Trophoblast cell (in vitro differentiated cells and primary cell): Measurements from ENCODE around the gene CFAP46.
"Not testable (repeated sequence)": the region's sequence is repeated elsewhere in the genome, so short reads cannot be mapped to it uniquely, and the experiment has no call there.

Experiments used
- DNase-seq, 2 donors: peaks; one replicate each; pipeline ENCODE4 v3.0.0-alpha.2; 2016
- H2AFZ ChIP-seq: 2 replicates; pipeline ENCODE4 v1.6.1; 2013; ENCODE audit warnings: low read length, moderate library complexity, mild to moderate bottlenecking; ENCODE audit not compliant: insufficient read depth, poor library complexity
- H2AK5ac ChIP-seq: 2 replicates; pipeline ENCODE4 v1.6.1; 2013; ENCODE audit warnings: mild to moderate bottlenecking, low read length
- H2BK120ac ChIP-seq: 2 replicates; pipeline ENCODE4 v1.6.1; 2013; ENCODE audit warnings: low read length, mild to moderate bottlenecking, moderate library complexity; ENCODE audit not compliant: insufficient read depth, poor library complexity
- H2BK12ac ChIP-seq: 2 replicates; pipeline ENCODE4 v1.6.1; 2013; ENCODE audit warnings: mild to moderate bottlenecking, low read length, moderate library complexity
- H2BK5ac ChIP-seq: 2 replicates; pipeline ENCODE4 v1.6.1; 2013; ENCODE audit warnings: low read length, low read depth, moderate library complexity, mild to moderate bottlenecking; ENCODE audit not compliant: poor library complexity
- H3K14ac ChIP-seq: 2 replicates; pipeline ENCODE4 v1.6.1; 2013; ENCODE audit warnings: mild to moderate bottlenecking, low read length
- H3K18ac ChIP-seq: 2 replicates; pipeline ENCODE4 v1.6.1; 2013; ENCODE audit warnings: mild to moderate bottlenecking, low read length
- H3K23ac ChIP-seq: 2 replicates; pipeline ENCODE4 v1.6.1; 2013; ENCODE audit warnings: low read length
- H3K27ac ChIP-seq: 2 replicates; pipeline ENCODE4 v1.5.1; 2013; ENCODE audit warnings: low read depth, mild to moderate bottlenecking, inconsistent platforms, low read length, moderate library complexity
- H3K27me3 ChIP-seq: 2 replicates; pipeline ENCODE4 v1.6.1; 2013; ENCODE audit warnings: inconsistent platforms, mild to moderate bottlenecking, low read length, moderate library complexity; ENCODE audit not compliant: insufficient read depth
- H3K36me3 ChIP-seq, 2 experiments: 1 replicate in 1 of 2; 2 replicates in 1 of 2; pipeline ENCODE4 v1.6.1; 2013; ENCODE audit warnings: low read length in 2 of 2, mild to moderate bottlenecking in 2 of 2, moderate library complexity in 1 of 2; ENCODE audit not compliant: insufficient read depth in 2 of 2, control insufficient read depth in 1 of 2
- H3K4ac ChIP-seq: 2 replicates; pipeline ENCODE4 v1.6.1; 2013; ENCODE audit warnings: low read depth, mild to moderate bottlenecking, low read length, moderate library complexity
- H3K4me1 ChIP-seq, 2 experiments: 1 replicate in 1 of 2; 2 replicates in 1 of 2; pipeline ENCODE4 v1.6.1; 2013; ENCODE audit warnings: low read length in 2 of 2, mild to moderate bottlenecking in 2 of 2, moderate library complexity in 1 of 2; ENCODE audit not compliant: insufficient read depth in 2 of 2, control insufficient read depth in 1 of 2
- H3K4me2 ChIP-seq: 2 replicates; pipeline ENCODE4 v1.6.1; 2013; ENCODE audit warnings: inconsistent platforms, mild to moderate bottlenecking, low read length, moderate library complexity
- H3K4me3 ChIP-seq: 2 replicates; pipeline ENCODE4 v1.5.1; 2013; ENCODE audit warnings: mild to moderate bottlenecking, low read depth, low read length, inconsistent platforms
- H3K79me1 ChIP-seq: one replicate; pipeline ENCODE4 v1.6.1; 2013; ENCODE audit warnings: low read length
- H3K79me2 ChIP-seq: 2 replicates; pipeline ENCODE4 v1.6.1; 2013; ENCODE audit warnings: low read length, mild to moderate bottlenecking; ENCODE audit not compliant: control insufficient read depth, insufficient read depth, poor library complexity
- H3K9ac ChIP-seq: 2 replicates; pipeline ENCODE4 v1.6.1; 2013; ENCODE audit warnings: mild to moderate bottlenecking, low read length
- H3K9me3 ChIP-seq: 2 replicates; pipeline ENCODE4 v1.6.1; 2013; ENCODE audit warnings: low read depth, mild to moderate bottlenecking, control low read depth, inconsistent platforms, low read length; ENCODE audit not compliant: insufficient read depth
- H4K12ac ChIP-seq: 2 replicates; pipeline ENCODE4 v1.6.1; 2013; ENCODE audit warnings: low read depth, mild to moderate bottlenecking, low read length, moderate library complexity
- H4K8ac ChIP-seq: 2 replicates; pipeline ENCODE4 v1.6.1; 2013; ENCODE audit warnings: low read depth, mild to moderate bottlenecking, low read length, moderate library complexity
- H4K91ac ChIP-seq: one replicate; pipeline ENCODE4 v1.6.1; 2013; ENCODE audit warnings: low read depth, mild to moderate bottlenecking, low read length, moderate library complexity
- WGBS: extraction: QIAGEN DNeasy Blood & Tissue Kit; methylation state at CpG from one replicate; pipeline ENCODE4 v1.1.7; 2013; ENCODE audit warnings: missing lambda C conversion rate; ENCODE audit not compliant: insufficient read length, insufficient coverage; ENCODE audit errors: extremely low coverage; 5-methylcytosine and 5-hydroxymethylcytosine counted together

Gene CFAP46

GRCh38 chr10:132898391-132899053 is 43.8 kb downstream of the CFAP46 start:
- no CpG with 5 or more reads among the region's 12 CpGs for WGBS

GRCh38 chr10:132897516-132898381 is 44.6 kb downstream of the CFAP46 start:
- Histone ChIP-seq H3K27me3 (no peaks in the 10 kb centered on the region), H3K4me1 (peaks cover 0 to 5% of the 10 kb centered on the region in 2 experiments), H2BK5ac (no peak overlapping the region), H2BK120ac (no peak overlapping the region), H3K14ac (no peak overlapping the region), H3K79me1 (no peaks in the 10 kb centered on the region), H3K4ac (no peak overlapping the region), H2AFZ (no peak overlapping the region), H3K4me3 (no peak overlapping the region), H3K9me3 (peaks cover 15% of the 10 kb centered on the region), H4K91ac (no peak overlapping the region), H2BK12ac (no peak overlapping the region), H2AK5ac (no peak overlapping the region), H3K4me2 (no peak overlapping the region), H3K36me3 (no peaks in the 10 kb centered on the region), H3K27ac (no peak overlapping the region), H3K9ac (no peak overlapping the region), H4K8ac (no peak overlapping the region), H4K12ac (no peak overlapping the region), H3K23ac (no peak overlapping the region), H3K18ac (no peak overlapping the region), H3K79me2 (no peaks in the 10 kb centered on the region)
- no CpG with 5 or more reads among the region's 16 CpGs for WGBS
- no peak for DNase-seq

More at GRCh38 chr10:132898391-132899053, 43.8 kb downstream of the CFAP46 start:
- no peak overlapping the region for H3K27ac ChIP-seq
- no peaks in the 10 kb centered on the region for H3K27me3 ChIP-seq
- no peak overlapping the region for H3K23ac ChIP-seq
- no peak overlapping the region for H2AFZ ChIP-seq
- H3K4me2 ChIP-seq, result no peak overlapping the region
- no peak overlapping the region for H2BK120ac ChIP-seq
- no peak overlapping the region for H4K8ac ChIP-seq
- no peak for DNase-seq
- H3K4ac ChIP-seq, result no peak overlapping the region
- H3K79me1 ChIP-seq, result no peaks in the 10 kb centered on the region
- no peak overlapping the region for H2BK12ac ChIP-seq
- no peaks in the 10 kb centered on the region for H3K4me1 ChIP-seq
- no peaks in the 10 kb centered on the region for H3K36me3 ChIP-seq
- H3K9me3 ChIP-seq, result peaks cover 11% of the 10 kb centered on the region
- H4K12ac ChIP-seq, result no peak overlapping the region
- no peak overlapping the region for H2AK5ac ChIP-seq
- H3K4me3 ChIP-seq, result no peak overlapping the region
- no peak overlapping the region for H4K91ac ChIP-seq
- H2BK5ac ChIP-seq, result no peak overlapping the region
- H3K18ac ChIP-seq, result no peak overlapping the region
- H3K79me2 ChIP-seq, result no peaks in the 10 kb centered on the region
- no peak overlapping the region for H3K14ac ChIP-seq
- H3K9ac ChIP-seq, result no peak overlapping the region

GRCh38 chr10:132893786-132894185 is 48.6 kb downstream of the CFAP46 start:
- H4K12ac ChIP-seq, H3K36me3 ChIP-seq, H2AK5ac ChIP-seq, H3K79me1 ChIP-seq, H3K23ac ChIP-seq, H2BK5ac ChIP-seq, H3K27me3 ChIP-seq, H3K27ac ChIP-seq, H3K4me3 ChIP-seq, H3K79me2 ChIP-seq, H3K14ac ChIP-seq, H3K9ac ChIP-seq, H4K8ac ChIP-seq, H2AFZ ChIP-seq, H2BK120ac ChIP-seq, H3K4me2 ChIP-seq, H2BK12ac ChIP-seq, H3K4ac ChIP-seq, H4K91ac ChIP-seq, DNase-seq, H3K9me3 ChIP-seq, H3K18ac ChIP-seq: not testable (repeated sequence)
- H3K4me1 ChIP-seq, result peaks cover 3 to 11% of the 10 kb centered on the region in 2 experiments
- WGBS, result no CpG with 5 or more reads among the region's 6 CpGs

- Histone ChIP-seq H3K18ac (no peak overlapping the region), H3K27ac (no peak overlapping the region), H3K14ac (no peak overlapping the region), H2BK12ac (no peak overlapping the region), H4K91ac (no peak overlapping the region), H4K12ac (no peak overlapping the region), H2AK5ac (no peak overlapping the region), H3K4me2 (no peak overlapping the region), H3K9ac (no peak overlapping the region), H3K79me2 (no peaks in the 10 kb centered on the region), H3K9me3 (peaks cover 10% of the 10 kb centered on the region), H3K36me3 (no peaks in the 10 kb centered on the region), H3K27me3 (no peaks in the 10 kb centered on the region), H3K4ac (no peak overlapping the region), H3K79me1 (no peaks in the 10 kb centered on the region), H3K23ac (no peak overlapping the region), H2AFZ (no peak overlapping the region), H2BK5ac (no peak overlapping the region), H4K8ac (no peak overlapping the region), H3K4me1 (peaks cover 3 to 11% of the 10 kb centered on the region in 2 experiments), H2BK120ac (no peak overlapping the region), H3K4me3 (no peak overlapping the region)
- DNase-seq, result no peak
- WGBS, result no CpG with 5 or more reads among the region's 9 CpGs
These were observed 49.3 kb downstream of the CFAP46 start for GRCh38 chr10:132893090-132893489.
